HG03060 (cell line): ENCODE measurements around the gene PHF11.
"Not testable (repeated sequence)": the region's sequence is repeated elsewhere in the genome, so short reads cannot be mapped to it uniquely, and the experiment has no call there.

ENCODE experiments used
- ATAC-seq: cut with Tn5 transposase; IDR thresholded peaks from one replicate; pipeline ENCODE4 v1.9.1; 2021; ENCODE audit warnings: low read depth, moderate number of reproducible peaks; ENCODE audit not compliant: unreplicated experiment

Gene PHF11

GRCh38 chr13:49543656-49544055 lies 47.9 kb downstream of the PHF11 start:
- no peak for ATAC-seq

GRCh38 chr13:49545661-49546060 lies 49.9 kb downstream of the PHF11 start:
- no peak for ATAC-seq

DNA sequence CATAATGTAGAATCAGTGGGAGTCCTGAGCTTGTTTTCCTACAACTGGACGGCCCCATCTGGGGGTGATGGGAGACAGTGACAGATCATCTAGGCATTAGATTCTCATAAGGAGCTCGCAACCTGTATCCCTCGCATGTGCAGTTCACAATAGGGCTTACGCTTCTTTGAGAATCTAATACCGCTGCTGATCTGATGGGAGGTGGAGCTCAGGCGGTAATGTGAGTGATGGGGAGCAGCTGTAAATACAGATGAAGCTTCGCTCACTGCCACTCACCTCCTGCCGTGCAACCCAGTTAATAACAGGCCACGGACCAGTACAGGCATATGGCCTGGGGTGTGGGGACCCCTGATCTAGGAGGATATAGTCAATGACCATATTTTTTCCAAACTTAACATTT lies 50.8 kb downstream of the PHF11 start:
- no peak for ATAC-seq

- no peak for ATAC-seq
Measured at GRCh38 chr13:49549289-49549688, 53.5 kb downstream of the PHF11 start.

DNA sequence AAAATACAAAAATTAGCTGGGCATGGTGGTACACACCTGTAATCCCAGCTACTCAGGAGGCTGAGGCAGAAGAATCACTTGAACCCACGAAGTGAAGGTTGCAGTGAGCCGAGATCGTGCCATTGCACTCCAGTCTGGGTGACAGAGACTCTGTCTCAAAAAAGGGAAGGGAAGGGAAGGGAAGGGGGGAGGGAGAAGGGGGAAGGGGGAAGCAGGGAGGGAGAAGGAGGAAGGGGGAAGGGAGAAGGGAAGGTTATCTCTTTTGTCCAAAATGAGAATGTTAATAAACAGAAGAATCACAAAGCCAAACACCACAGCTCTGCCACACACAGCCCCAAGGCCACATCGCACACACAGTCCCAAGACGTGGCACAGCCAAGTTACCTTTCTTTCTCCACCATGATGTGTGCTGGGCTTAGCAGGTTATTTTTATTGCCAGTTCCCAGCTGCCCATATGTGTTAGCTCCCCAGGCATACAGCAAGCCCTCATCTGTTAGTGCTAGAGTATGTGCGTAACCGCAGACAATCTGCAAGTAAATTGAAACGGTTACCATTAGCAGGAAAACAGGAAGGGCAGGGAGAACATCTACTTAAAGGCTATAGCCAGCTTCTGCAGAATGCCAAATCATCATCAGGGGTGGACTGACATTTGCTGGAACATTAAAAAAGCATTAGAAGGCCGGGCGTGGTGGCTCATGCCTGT lies 55.3 kb downstream of the PHF11 start:
- no peak for ATAC-seq

GRCh38 chr13:49553888-49554287 lies 58.1 kb downstream of the PHF11 start:
- no peak for ATAC-seq

- no peak for ATAC-seq
Measured at GRCh38 chr13:49554387-49554786, 58.6 kb downstream of the PHF11 start.

DNA sequence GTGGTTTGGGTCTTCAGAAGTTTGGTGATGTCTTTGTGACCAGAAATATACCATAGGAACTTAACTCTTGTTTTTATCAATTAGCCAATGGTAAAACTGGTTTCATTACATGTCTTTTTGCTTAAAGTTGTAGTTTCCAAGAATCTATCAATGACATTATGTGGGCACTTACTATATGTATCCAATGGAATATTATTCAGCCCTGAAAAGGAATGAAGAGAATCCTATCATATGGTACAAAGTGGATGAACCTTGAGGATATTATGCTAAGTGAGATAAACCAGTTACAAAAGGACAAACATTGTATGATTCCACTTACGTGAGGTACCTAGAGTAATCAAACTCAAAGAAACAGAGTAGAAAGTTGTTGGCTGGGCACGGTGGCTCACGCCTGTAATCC lies 63.3 kb downstream of the PHF11 start:
- ATAC-seq = no peak

GRCh38 chr13:49560270-49561061 lies 64.7 kb downstream of the PHF11 start:
- ATAC-seq = no peak

DNA sequence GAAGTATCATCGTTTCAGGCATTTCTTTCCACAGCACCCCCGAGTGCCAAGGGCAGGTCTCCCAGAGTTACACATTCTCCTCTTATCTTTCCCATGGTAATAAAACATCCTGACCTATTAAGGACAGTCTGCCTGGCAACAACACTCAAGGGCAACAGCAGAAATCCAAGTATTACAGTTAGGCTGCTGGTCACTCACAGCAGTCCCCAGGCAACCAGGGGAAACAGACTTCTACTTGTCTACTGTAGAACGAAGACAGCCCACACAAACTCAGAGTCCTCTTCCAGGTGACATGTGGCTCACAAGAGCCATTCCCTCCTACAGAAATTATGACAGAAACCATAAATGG lies 65.3 kb downstream of the PHF11 start:
- no peak for ATAC-seq

DNA sequence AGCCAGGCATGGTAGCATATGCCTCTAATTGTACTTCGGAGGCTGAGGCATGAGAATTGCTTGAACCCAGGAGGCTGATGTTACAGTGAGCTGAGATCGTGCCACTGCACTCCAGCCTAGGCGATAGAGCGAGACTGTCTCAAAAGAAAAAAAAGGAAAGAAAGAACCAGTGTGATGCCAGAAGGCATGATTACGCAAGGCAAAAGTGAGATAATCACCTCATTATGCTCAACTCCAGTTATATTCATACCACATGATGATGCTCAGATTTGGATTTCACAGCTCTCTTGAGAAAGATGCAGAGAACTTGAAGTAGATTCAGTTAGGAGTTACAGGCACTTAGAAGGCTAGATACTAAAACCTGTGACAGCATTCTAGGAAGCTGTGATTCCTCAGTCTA lies 67.8 kb downstream of the PHF11 start:
- ATAC-seq = no peak

DNA sequence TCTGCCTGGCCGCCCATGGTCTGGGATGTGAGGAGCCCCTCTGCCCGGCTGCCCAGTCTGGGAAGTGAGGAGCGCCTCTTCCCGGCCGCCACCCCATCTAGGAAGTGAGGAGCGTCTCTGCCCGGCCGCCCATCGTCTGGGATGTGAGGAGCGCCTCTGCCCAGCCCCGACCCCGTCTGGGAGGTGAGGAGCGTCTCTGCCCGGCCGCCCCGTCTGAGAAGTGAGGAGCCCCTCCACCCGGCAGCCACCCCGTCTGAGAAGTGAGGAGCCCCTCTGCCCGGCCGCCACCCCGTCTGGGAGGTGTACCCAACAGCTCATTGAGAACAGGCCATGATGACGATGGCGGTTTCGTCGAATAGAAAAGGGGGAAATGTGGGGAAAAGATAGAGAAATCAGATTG lies 69.7 kb downstream of the PHF11 start:
- not testable (repeated sequence) for ATAC-seq

- ATAC-seq = no peak
Measured at GRCh38 chr13:49566461-49566860, 70.7 kb downstream of the PHF11 start.

DNA sequence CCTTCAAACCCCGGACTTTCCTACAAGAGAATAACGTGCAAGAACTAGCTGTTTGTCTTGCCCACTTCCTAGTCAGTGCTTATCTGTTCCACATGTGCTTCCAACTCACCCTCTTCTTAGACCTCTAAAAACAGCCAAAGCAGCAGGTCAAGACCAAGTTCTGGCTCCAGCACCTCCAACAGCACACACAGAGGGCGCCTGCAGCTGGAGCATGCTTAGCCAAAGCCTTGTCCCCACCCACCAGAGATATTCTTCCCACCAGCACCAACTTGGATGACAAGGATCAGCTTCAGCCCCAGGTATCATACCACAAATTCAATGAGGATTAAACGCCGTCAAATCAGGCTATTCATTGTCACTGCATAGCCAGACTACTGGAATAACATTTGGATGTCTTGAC lies 71.7 kb downstream of the PHF11 start:
- ATAC-seq = no peak

DNA sequence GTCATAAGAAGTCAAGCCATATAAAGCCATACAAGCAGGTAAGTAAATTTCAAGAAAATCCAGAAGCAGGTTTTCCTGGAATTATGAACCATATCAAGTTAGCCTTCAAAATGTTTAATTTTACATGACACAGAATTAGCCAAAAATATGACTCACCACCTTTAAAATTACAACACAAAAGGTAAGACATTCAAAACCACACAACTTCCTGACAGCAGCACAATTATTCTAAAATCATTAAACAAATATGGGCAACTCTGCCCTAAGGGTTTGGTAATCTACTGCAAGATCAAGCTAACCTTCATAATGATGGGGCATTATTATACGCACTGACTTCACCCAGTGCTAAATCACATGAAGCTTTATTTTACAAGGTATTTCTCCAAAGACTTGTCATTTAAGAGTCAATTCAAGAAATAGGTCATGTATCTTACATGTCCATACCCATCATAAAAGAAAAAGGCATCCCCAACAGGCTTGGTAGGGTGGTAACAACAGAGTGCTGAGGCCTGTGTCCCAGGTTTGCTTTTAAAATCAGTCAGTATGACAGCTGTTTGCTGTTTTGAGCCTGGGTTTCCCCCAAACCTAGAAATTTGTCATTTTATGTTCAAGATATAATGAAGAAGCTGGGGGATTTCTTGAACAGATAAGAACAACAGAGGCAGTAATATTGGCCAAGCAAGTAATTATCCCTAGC lies 74.4 kb downstream of the PHF11 start:
- no peak for ATAC-seq

DNA sequence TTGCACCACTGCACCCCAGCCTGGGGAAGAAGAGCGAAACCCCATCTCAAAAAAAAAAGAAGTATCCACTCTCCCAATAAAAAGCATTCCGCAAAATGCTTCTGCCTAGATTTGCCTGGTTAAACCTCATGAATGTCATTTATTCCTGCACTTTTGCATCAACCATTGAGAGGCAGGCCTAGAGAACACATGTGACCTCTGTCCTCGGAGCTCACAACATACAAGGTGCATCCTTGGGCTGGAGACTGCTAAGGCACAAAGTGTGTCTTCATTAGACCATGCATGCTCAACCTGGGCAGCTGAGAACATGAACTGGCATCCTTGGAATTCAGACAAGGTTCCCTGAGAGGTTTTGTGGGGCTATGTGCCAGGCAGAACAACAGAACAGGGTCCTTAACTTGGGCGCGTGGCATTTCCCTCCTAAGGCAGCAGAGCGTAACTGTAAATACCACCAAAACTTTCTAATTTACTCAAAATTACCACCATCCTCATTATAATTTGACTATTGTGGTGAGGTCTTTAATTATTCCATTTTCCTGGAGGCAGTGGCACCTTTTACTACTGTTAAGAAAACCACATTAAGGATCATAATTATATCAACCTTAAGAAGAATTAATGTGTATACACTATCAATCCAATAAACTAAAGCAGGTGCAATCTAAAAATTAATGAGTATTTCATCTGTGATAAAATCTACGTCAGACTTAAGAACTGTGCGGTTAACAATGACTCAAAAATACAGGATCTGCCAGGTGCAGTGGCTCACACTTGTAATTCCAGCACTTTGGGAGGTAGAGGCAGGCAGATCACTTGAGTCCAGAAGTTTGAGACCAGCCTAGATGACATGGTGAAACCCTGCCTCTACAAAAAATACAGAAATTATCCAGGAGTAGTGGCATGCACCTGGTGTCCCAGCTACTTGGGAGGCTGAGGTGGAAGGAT lies 75.8 kb downstream of the PHF11 start:
- no peak for ATAC-seq
